ENCODE measurements around the gene DCLK2. TPM values are rescaled to one million over a fixed set of nuclear protein-coding genes. Genes with fewer than 3 reads are reported as not detected.

DCLK2 gene
- total RNA-seq, 2 experiments from 2014 or later = not detected

GRCh38 chr4:150051111-150051510 is 27.1 kb upstream of the DCLK2 start:
- no peak for ATAC-seq (ENCODE audit: low read depth)
- POLR2A ChIA-PET = no interaction called here

GRCh38 chr4:150055467-150055866 is 22.8 kb upstream of the DCLK2 start:
- Mint-ChIP-seq H3K36me3 (no peaks in the 10 kb centered on the region), H3K4me3 (no peak overlapping the region), H3K27me3 (no peaks in the 10 kb centered on the region), H3K27ac (no peak overlapping the region), H3K9me3 (peaks cover 3% of the 10 kb centered on the region), H3K4me1 (no peaks in the 10 kb centered on the region)
- DNase-seq = no peak
- POLR2A ChIA-PET = no interaction called here
- ATAC-seq (ENCODE audit: low read depth) = no peak

More at GRCh38 chr4:150051111-150051510, 27.1 kb upstream of the DCLK2 start:
- Mint-ChIP-seq H3K9me3 (peaks cover 3% of the 10 kb centered on the region), H3K36me3 (no peaks in the 10 kb centered on the region), H3K27me3 (no peaks in the 10 kb centered on the region), H3K4me3 (no peak overlapping the region), H3K27ac (no peak overlapping the region), H3K4me1 (no peaks in the 10 kb centered on the region)
- DNase-seq = no peak

GRCh38 chr4:150056569-150056968 is 21.7 kb upstream of the DCLK2 start:
- Mint-ChIP-seq H3K4me1 (no peaks in the 10 kb centered on the region), H3K4me3 (no peak overlapping the region), H3K27me3 (no peaks in the 10 kb centered on the region), H3K36me3 (no peaks in the 10 kb centered on the region), H3K27ac (no peak overlapping the region), H3K9me3 (peaks cover 3% of the 10 kb centered on the region)
- POLR2A ChIA-PET = no interaction called here
- no peak for ATAC-seq (ENCODE audit: low read depth)
- no peak for DNase-seq

GRCh38 chr4:150061086-150061776 is 17.0 kb upstream of the DCLK2 start:
- Mint-ChIP-seq H3K9me3 (no peaks in the 10 kb centered on the region), H3K36me3 (no peaks in the 10 kb centered on the region), H3K27ac (no peak overlapping the region), H3K27me3 (peaks cover 3% of the 10 kb centered on the region), H3K4me3 (no peak overlapping the region), H3K4me1 (no peaks in the 10 kb centered on the region)
- no peak for DNase-seq
- POLR2A ChIA-PET = no interaction called here
- ATAC-seq (ENCODE audit: low read depth) = no peak

GRCh38 chr4:150063128-150063527 is 15.1 kb upstream of the DCLK2 start:
- POLR2A ChIA-PET = no interaction called here
- no peak overlapping the region for H3K4me3 Mint-ChIP-seq
- ATAC-seq (ENCODE audit: low read depth) (no peak), DNase-seq (no peak)
- no peaks in the 10 kb centered on the region for H3K4me1 Mint-ChIP-seq
- H3K9me3 Mint-ChIP-seq = no peaks in the 10 kb centered on the region
- H3K27me3 Mint-ChIP-seq = peaks cover 5% of the 10 kb centered on the region
- no peaks in the 10 kb centered on the region for H3K36me3 Mint-ChIP-seq
- no peak overlapping the region for H3K27ac Mint-ChIP-seq

GRCh38 chr4:150065740-150066139 is 12.5 kb upstream of the DCLK2 start:
- Mint-ChIP-seq H3K27ac (no peak overlapping the region), H3K36me3 (no peaks in the 10 kb centered on the region), H3K9me3 (no peaks in the 10 kb centered on the region), H3K4me1 (no peaks in the 10 kb centered on the region), H3K27me3 (peaks cover 6% of the 10 kb centered on the region), H3K4me3 (no peak overlapping the region)
- POLR2A ChIA-PET = no interaction called here
- ATAC-seq (ENCODE audit: low read depth) (no peak), DNase-seq (no peak)

GRCh38 chr4:150067859-150068258 is 10.4 kb upstream of the DCLK2 start:
- ATAC-seq (ENCODE audit: low read depth) = no peak
- no peak overlapping the region for H3K27ac Mint-ChIP-seq
- no peaks in the 10 kb centered on the region for H3K4me1 Mint-ChIP-seq
- no peak for DNase-seq
- peaks cover 8% of the 10 kb centered on the region for H3K27me3 Mint-ChIP-seq
- H3K4me3 Mint-ChIP-seq = no peak overlapping the region
- POLR2A ChIA-PET = no interaction called here
- no peaks in the 10 kb centered on the region for H3K36me3 Mint-ChIP-seq
- no peaks in the 10 kb centered on the region for H3K9me3 Mint-ChIP-seq

GRCh38 chr4:150068300-150068960 is 9.8 kb upstream of the DCLK2 start:
- no peak for ATAC-seq (ENCODE audit: low read depth)

GRCh38 chr4:150069353-150069752 is 8.9 kb upstream of the DCLK2 start:
- Mint-ChIP-seq H3K36me3 (no peaks in the 10 kb centered on the region), H3K9me3 (no peaks in the 10 kb centered on the region), H3K4me1 (no peaks in the 10 kb centered on the region), H3K4me3 (no peak overlapping the region), H3K27ac (no peak overlapping the region), H3K27me3 (peaks cover 9% of the 10 kb centered on the region)
- ATAC-seq (ENCODE audit: low read depth) = no peak
- POLR2A ChIA-PET = no interaction called here
- DNase-seq = no peak

More at GRCh38 chr4:150068300-150068960, 9.8 kb upstream of the DCLK2 start:
- Mint-ChIP-seq H3K4me3 (no peak overlapping the region), H3K27ac (no peak overlapping the region), H3K36me3 (no peaks in the 10 kb centered on the region), H3K4me1 (no peaks in the 10 kb centered on the region), H3K27me3 (peaks cover 11% of the 10 kb centered on the region), H3K9me3 (no peaks in the 10 kb centered on the region)
- DNase-seq = no peak
- POLR2A ChIA-PET = no interaction called here

- no peaks in the 10 kb centered on the region for H3K9me3 Mint-ChIP-seq
- H3K4me1 Mint-ChIP-seq = no peaks in the 10 kb centered on the region
- H3K36me3 Mint-ChIP-seq = no peaks in the 10 kb centered on the region
- H3K4me3 Mint-ChIP-seq = no peak overlapping the region
- POLR2A ChIA-PET = no interaction called here
- DNase-seq = no peak
- no peak overlapping the region for H3K27ac Mint-ChIP-seq
- ATAC-seq (ENCODE audit: low read depth) = no peak
- peaks cover 12% of the 10 kb centered on the region for H3K27me3 Mint-ChIP-seq
Measured at GRCh38 chr4:150070464-150071170, 7.6 kb upstream of the DCLK2 start.

- H3K4me1 Mint-ChIP-seq = no peaks in the 10 kb centered on the region
- H3K27me3 Mint-ChIP-seq = peaks cover 30% of the 10 kb centered on the region
- no peaks in the 10 kb centered on the region for H3K9me3 Mint-ChIP-seq
- no peak for DNase-seq
- H3K4me3 Mint-ChIP-seq = no peak overlapping the region
- H3K36me3 Mint-ChIP-seq = no peaks in the 10 kb centered on the region
- POLR2A ChIA-PET = no interaction called here
- H3K27ac Mint-ChIP-seq = no peak overlapping the region
- no peak for ATAC-seq (ENCODE audit: low read depth)
Measured at GRCh38 chr4:150072471-150072870, 5.8 kb upstream of the DCLK2 start.

- no peak for DNase-seq
- peaks cover 31% of the 10 kb centered on the region for H3K27me3 Mint-ChIP-seq
- POLR2A ChIA-PET = no interaction called here
- H3K4me3 Mint-ChIP-seq = no peak overlapping the region
- no peak for ATAC-seq (ENCODE audit: low read depth)
- H3K4me1 Mint-ChIP-seq = no peaks in the 10 kb centered on the region
- no peaks in the 10 kb centered on the region for H3K9me3 Mint-ChIP-seq
- no peak overlapping the region for H3K27ac Mint-ChIP-seq
- no peaks in the 10 kb centered on the region for H3K36me3 Mint-ChIP-seq
Measured at GRCh38 chr4:150072906-150073714, 5.1 kb upstream of the DCLK2 start.

GRCh38 chr4:150074064-150074463 is 4.2 kb upstream of the DCLK2 start:
- DNase-seq = no peak
- H3K27ac Mint-ChIP-seq = no peak overlapping the region
- H3K27me3 Mint-ChIP-seq = peaks cover 31% of the 10 kb centered on the region
- no peak for ATAC-seq (ENCODE audit: low read depth)
- H3K4me1 Mint-ChIP-seq = no peaks in the 10 kb centered on the region
- H3K4me3 Mint-ChIP-seq = no peak overlapping the region
- no peaks in the 10 kb centered on the region for H3K36me3 Mint-ChIP-seq
- H3K9me3 Mint-ChIP-seq = no peaks in the 10 kb centered on the region
- POLR2A ChIA-PET = no interaction called here

Measured in activated naive CD8-positive, alpha-beta T cell treated with anti-CD3 and anti-CD28 coated beads, Interleukin-2, amount 10 ng/mL, durations not matched to agents 7 days and 5 days (primary cell).